Measurements from ENCODE around the gene NEK7.
A peak's percentile ranks its signal among the peaks of the same experiment; 100 is the strongest.
"Not testable (repeated sequence)": the region's sequence is repeated elsewhere in the genome, so short reads cannot be mapped to it uniquely, and the experiment has no call there.

NEK7 gene

GRCh38 chr1:198123133-198123532, 33.7 kb upstream of the NEK7 start:
- TF ChIP-seq CTCF (IDR thresholded peaks at IDR 0.05; ENCODE audit: low read depth, low read length, missing control alignments), result no peak
- DNase-seq (ENCODE audit: low read depth), result peak; percentile 53
- in situ Hi-C loops (cut with HindIII; ENCODE audit: low sequenced_read_pairs), result no loop called here
- no peak overlapping the region for H3K4me3 ChIP-seq (ENCODE audit: low read depth, low read length)

- no peak overlapping the region for H3K4me3 ChIP-seq (ENCODE audit: low read depth, low read length)
- DNase-seq (ENCODE audit: low read depth), result no peak
- in situ Hi-C loops (cut with HindIII; ENCODE audit: low sequenced_read_pairs), result no loop called here
- no peak for TF ChIP-seq CTCF (IDR thresholded peaks at IDR 0.05; ENCODE audit: low read depth, low read length, missing control alignments)
Measured at GRCh38 chr1:198124673-198125072, 32.1 kb upstream of the NEK7 start.

- TF ChIP-seq CTCF (IDR thresholded peaks at IDR 0.05; ENCODE audit: low read depth, low read length, missing control alignments), result no peak
- in situ Hi-C loops (cut with HindIII; ENCODE audit: low sequenced_read_pairs), result no loop called here
- H3K4me3 ChIP-seq (ENCODE audit: low read depth, low read length), result no peak overlapping the region
- DNase-seq (ENCODE audit: low read depth), result peak; percentile 9
Measured at GRCh38 chr1:198125995-198126735, 30.6 kb upstream of the NEK7 start.

GRCh38 chr1:198128533-198128932, 28.3 kb upstream of the NEK7 start:
- in situ Hi-C loops (cut with HindIII; ENCODE audit: low sequenced_read_pairs), result no loop called here
- DNase-seq (ENCODE audit: low read depth), result no peak
- H3K4me3 ChIP-seq (ENCODE audit: low read depth, low read length), result no peak overlapping the region
- TF ChIP-seq CTCF (IDR thresholded peaks at IDR 0.05; ENCODE audit: low read depth, low read length, missing control alignments), result no peak

DNA sequence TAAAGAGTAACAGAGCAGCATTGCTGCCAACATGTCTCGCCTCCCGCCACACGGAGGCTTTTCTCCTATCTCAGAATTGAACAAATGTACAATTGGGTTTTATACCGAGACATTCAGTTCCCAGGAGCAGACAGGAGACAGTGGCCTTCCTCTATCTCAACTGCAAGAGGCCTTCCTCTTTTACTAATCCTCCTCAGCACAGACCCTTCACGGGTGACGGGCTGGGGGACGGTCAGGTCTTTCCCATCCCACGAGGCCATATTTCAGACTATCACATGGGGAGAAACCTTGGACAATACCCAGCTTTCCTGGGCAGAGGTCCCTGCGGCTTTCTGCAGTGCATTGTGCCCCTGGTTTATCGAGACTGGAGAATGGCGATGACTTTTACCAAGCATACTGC, 26.7 kb upstream of the NEK7 start:
- in situ Hi-C loops (cut with HindIII; ENCODE audit: low sequenced_read_pairs); H3K4me3 ChIP-seq (ENCODE audit: low read depth, low read length); DNase-seq (ENCODE audit: low read depth): not testable (repeated sequence)

GRCh38 chr1:198132060-198132781, 24.6 kb upstream of the NEK7 start:
- no peak for DNase-seq (ENCODE audit: low read depth)
- TF ChIP-seq CTCF (IDR thresholded peaks at IDR 0.05; ENCODE audit: low read depth, low read length, missing control alignments), result no peak
- in situ Hi-C loops (cut with HindIII; ENCODE audit: low sequenced_read_pairs), result no loop called here
- H3K4me3 ChIP-seq (ENCODE audit: low read depth, low read length), result no peak overlapping the region

GRCh38 chr1:198134252-198134651, 22.5 kb upstream of the NEK7 start:
- no peak for DNase-seq (ENCODE audit: low read depth)
- no peak overlapping the region for H3K4me3 ChIP-seq (ENCODE audit: low read depth, low read length)
- no peak for TF ChIP-seq CTCF (IDR thresholded peaks at IDR 0.05; ENCODE audit: low read depth, low read length, missing control alignments)
- in situ Hi-C loops (cut with HindIII; ENCODE audit: low sequenced_read_pairs), result no loop called here
